ENCODE measurements around the gene DENND4B. TPM values are rescaled to one million over a fixed set of nuclear protein-coding genes. Genes with fewer than 3 reads are reported as not detected.

The DENND4B gene
- polyA plus RNA-seq, 1 of the 3 experiments (the other 2 are of a cell fraction): 29.6 TPM

GRCh38 chr1:153946622-153947241, at the start of gene DENND4B (continued):
- TF ChIP-seq FOSL2 (IDR thresholded peaks at IDR 0.05; ENCODE audit: borderline replicate concordance, low read depth) (no peak), REST (IDR thresholded peaks at IDR 0.05; ENCODE audit: low read depth, low read length) (0 out of 2 replicates have a peak, but pooled peaks have one; percentile 19), NRF1 (IDR thresholded peaks at IDR 0.05; ENCODE audit: low read depth, low read length) (no peak)

- ChIA-PET CTCF (interaction anchor here (0.6 to 1.0 kb wide), 2 partner anchors 49 to 65 kb away, joined by 3 to 4 read pairs; partner anchors contain the start of gene DENND4B), POLR2A (interaction anchor here (0.6 kb wide), 1 partner anchor 118 kb away, joined by 3 read pairs; no protein-coding TSS in a partner anchor)
- H3K79me2 ChIP-seq (ENCODE audit: insufficient read depth): peaks cover 24% of the 10 kb centered on the region
Measured at GRCh38 chr1:153995640-153996039, 49.1 kb upstream of the DENND4B start.

More at GRCh38 chr1:153995640-153996039, 49.1 kb upstream of the DENND4B start:
- WGBS (ENCODE audit: low lambda C conversion rate): 98% methylated on average over 11 of the region's 11 CpGs
- Histone ChIP-seq H3K27ac (ENCODE audit: low read depth in 2 of 2, low read length in 1 of 2) (no peak overlapping the region), H3K9me2 (no peaks in the 10 kb centered on the region), H3K4me1 (ENCODE audit: control insufficient read depth in 1 of 2, insufficient read depth in 2 of 2, low read depth in 1 of 2, low read length in 1 of 2) (peaks cover 15 to 17% of the 10 kb centered on the region in 2 experiments; a peak in 3 of 4 replicates), H3F3A (replicated peaks; ENCODE audit: insufficient read depth) (peaks cover 49% of the 10 kb centered on the region), H3K4me3 (ENCODE audit: low read depth in 2 of 2, low read length in 1 of 2) (no peak overlapping the region), H3K36me3 (replicated peaks in 1 of 2; ENCODE audit: control insufficient read depth in 1 of 2, insufficient read depth in 2 of 2, low read length in 1 of 2) (peaks cover 24 to 35% of the 10 kb centered on the region in 2 experiments), H3K4me2 (no peak overlapping the region), H2AFZ (ENCODE audit: low read depth) (no peak overlapping the region), H3K27me3 (ENCODE audit: insufficient read depth) (no peaks in the 10 kb centered on the region), H3K9me3 (no peaks in the 10 kb centered on the region), H3K9ac (no peak overlapping the region), H4K20me1 (ENCODE audit: insufficient read depth) (peaks cover 8% of the 10 kb centered on the region; the same call in 1 of the 2 replicates)
- TF ChIP-seq FOXM1 (IDR thresholded peaks at IDR 0.05; ENCODE audit: low read depth) (no peak), RAD21 (IDR thresholded peaks at IDR 0.05; ENCODE audit: low read length) (no peak), RFX5 (IDR thresholded peaks at IDR 0.05; ENCODE audit: low read length) (no peak), JUND (IDR thresholded peaks at IDR 0.05) (no peak), YY1 (IDR thresholded peaks at IDR 0.05; ENCODE audit: low read depth) (no peak), IRF3 (IDR thresholded peaks at IDR 0.05; ENCODE audit: low read depth, low read length) (no peak), MXI1 (IDR thresholded peaks at IDR 0.05; ENCODE audit: low read depth, low read length) (no peak), ZBTB33 (IDR thresholded peaks at IDR 0.05; ENCODE audit: borderline replicate concordance, low read depth) (no peak), MEF2A (IDR thresholded peaks at IDR 0.05; ENCODE audit: borderline replicate concordance, low read depth) (no peak), EP300 (IDR thresholded peaks at IDR 0.05; ENCODE audit: borderline replicate concordance in 1 of 2, low read depth in 1 of 2, low read length in 1 of 2) (no peak), SIN3A (IDR thresholded peaks at IDR 0.05; ENCODE audit: borderline replicate concordance, low read depth, low read length) (no peak), USF2 (IDR thresholded peaks at IDR 0.05; ENCODE audit: borderline replicate concordance, low read depth, low read length) (no peak), FOSL2 (IDR thresholded peaks at IDR 0.05; ENCODE audit: borderline replicate concordance, low read depth) (no peak), NFIC (IDR thresholded peaks at IDR 0.05; ENCODE audit: borderline replicate concordance) (no peak), CHD2 (IDR thresholded peaks at IDR 0.05; ENCODE audit: low read length, partially characterized antibody) (no peak), RCOR1 (IDR thresholded peaks at IDR 0.05; ENCODE audit: low read length) (no peak), TCF12 (IDR thresholded peaks at IDR 0.05) (no peak), TEAD4 (IDR thresholded peaks at IDR 0.05; ENCODE audit: borderline replicate concordance, insufficient read depth) (no peak), POLR2AphosphoS5 (IDR thresholded peaks at IDR 0.05; ENCODE audit: low read depth, low read length) (no peak), MAX (IDR thresholded peaks at IDR 0.05; ENCODE audit: low read depth) (no peak)
- no peak for DNase-seq

All from SK-N-SH (cell line).